NCI-H146 treated with DMSO at 0.1 percent for 48 hours (cell line): Measurements from ENCODE around the gene KIF1A.
"Not testable (repeated sequence)": the region's sequence is repeated elsewhere in the genome, so short reads cannot be mapped to it uniquely, and the experiment has no call there.

Source experiments
- DNase-seq: peaks from one replicate; lab custom pipeline; 2025; ENCODE audit not compliant: unreplicated experiment; lab: John Stamatoyannopoulos, UW

Gene KIF1A

GRCh38 chr2:240687741-240688552 lies 132.1 kb downstream of the KIF1A start:
- DNase-seq, result no peak

- no peak for DNase-seq
These were observed 132.8 kb downstream of the KIF1A start for GRCh38 chr2:240687045-240687740.

- DNase-seq, result no peak
These were observed 133.6 kb downstream of the KIF1A start for GRCh38 chr2:240686460-240686859.

- no peak for DNase-seq
These were observed 134.1 kb downstream of the KIF1A start for GRCh38 chr2:240685771-240686371.

GRCh38 chr2:240683980-240684728 lies 135.9 kb downstream of the KIF1A start:
- DNase-seq, result not testable (repeated sequence)

- DNase-seq, result not testable (repeated sequence)
These were observed 136.6 kb downstream of the KIF1A start for GRCh38 chr2:240683329-240683979.

- not testable (repeated sequence) for DNase-seq
These were observed 137.4 kb downstream of the KIF1A start, which contains the start of gene AQP12B for GRCh38 chr2:240682431-240683224. Gene AQP12B, minus strand, starts transcription at chr2:240682885. Its CDS starts 48 bp downstream, at chr2:240682837.

- not testable (repeated sequence) for DNase-seq
These were observed 139.8 kb downstream of the KIF1A start for GRCh38 chr2:240680185-240680584.

- not testable (repeated sequence) for DNase-seq
These were observed 141.1 kb downstream of the KIF1A start for GRCh38 chr2:240678909-240679308.

GRCh38 chr2:240678043-240678442 lies 142.0 kb downstream of the KIF1A start:
- not testable (repeated sequence) for DNase-seq

- DNase-seq, result not testable (repeated sequence)
These were observed 144.7 kb downstream of the KIF1A start for GRCh38 chr2:240675345-240675744.

GRCh38 chr2:240674461-240675184 lies 145.4 kb downstream of the KIF1A start:
- not testable (repeated sequence) for DNase-seq

- no peak for DNase-seq
These were observed 147.3 kb downstream of the KIF1A start for GRCh38 chr2:240672701-240673190.

- no peak for DNase-seq
These were observed 147.8 kb downstream of the KIF1A start for GRCh38 chr2:240672076-240672700.

- DNase-seq, result no peak
These were observed 149.1 kb downstream of the KIF1A start for GRCh38 chr2:240670950-240671349.

GRCh38 chr2:240670402-240670801 lies 149.6 kb downstream of the KIF1A start:
- no peak for DNase-seq

- DNase-seq, result no peak
These were observed 155.4 kb downstream of the KIF1A start for GRCh38 chr2:240664622-240665021.
